Mesodermal cell (in vitro differentiated cells): ENCODE results near the gene SMAD1.
"Not testable (repeated sequence)": the region's sequence is repeated elsewhere in the genome, so short reads cannot be mapped to it uniquely, and the experiment has no call there.

Source experiments
- H3K27ac ChIP-seq: 2 replicates; pipeline ENCODE4 v1.7.0; 2013; ENCODE audit warnings: mild to moderate bottlenecking, low read depth, low read length, moderate library complexity; ENCODE audit not compliant: severe bottlenecking
- H3K36me3 ChIP-seq: 2 replicates; pipeline ENCODE4 v1.7.1; 2013; ENCODE audit warnings: mild to moderate bottlenecking, low read length, moderate library complexity; ENCODE audit not compliant: control insufficient read depth, insufficient read depth
- H3K4me1 ChIP-seq: one replicate; pipeline ENCODE4 v1.7.1; 2013; ENCODE audit warnings: mild to moderate bottlenecking, low read length; ENCODE audit not compliant: insufficient read depth, control insufficient read depth, poor library complexity, severe bottlenecking
- H3K4me3 ChIP-seq: 2 replicates; pipeline ENCODE4 v1.7.0; 2013; ENCODE audit warnings: low read length, control low read depth, mild to moderate bottlenecking; ENCODE audit not compliant: insufficient read depth, poor library complexity, severe bottlenecking; ENCODE audit errors: extremely low read depth
- H3K9me3 ChIP-seq: 2 replicates; pipeline ENCODE4 v1.7.1; 2013; ENCODE audit warnings: mild to moderate bottlenecking, low read length, moderate library complexity; ENCODE audit not compliant: control insufficient read depth
- WGBS, 2 experiments: methylation state at CpG; one replicate each; pipeline ENCODE4 v1.1.5; 2013; ENCODE audit warnings: missing lambda C conversion rate in 2 of 2; ENCODE audit not compliant: insufficient coverage in 2 of 2; 5-methylcytosine and 5-hydroxymethylcytosine counted together

SMAD1 gene

GRCh38 chr4:145524552-145524951 is 42.9 kb downstream of the SMAD1 start:
- H3K4me3 ChIP-seq = no peak overlapping the region
- peaks cover 14% of the 10 kb centered on the region for H3K36me3 ChIP-seq
- H3K27ac ChIP-seq = no peak overlapping the region
- no CpG with 5 or more reads among the region's 2 CpGs for WGBS, 2 experiments
- H3K9me3 ChIP-seq = no peaks in the 10 kb centered on the region
- peaks cover 11% of the 10 kb centered on the region for H3K4me1 ChIP-seq

GRCh38 chr4:145525291-145525740 is 43.7 kb downstream of the SMAD1 start:
- H3K9me3 ChIP-seq = no peaks in the 10 kb centered on the region
- H3K36me3 ChIP-seq = peaks cover 10% of the 10 kb centered on the region
- peaks cover 11% of the 10 kb centered on the region for H3K4me1 ChIP-seq
- H3K4me3 ChIP-seq = no peak overlapping the region
- H3K27ac ChIP-seq = peak overlapping the region; percentile 10
- no CpG with 5 or more reads among the region's 1 CpG for WGBS, 2 experiments

- no peak overlapping the region for H3K4me3 ChIP-seq
These were observed 46.1 kb downstream of the SMAD1 start for GRCh38 chr4:145527773-145528172.

GRCh38 chr4:145528601-145529000 is 46.9 kb downstream of the SMAD1 start:
- no peak overlapping the region for H3K4me3 ChIP-seq
- 86 to 100% methylated on average over 1 of the region's 3 CpGs for WGBS, 2 experiments
- H3K9me3 ChIP-seq = no peaks in the 10 kb centered on the region
- H3K36me3 ChIP-seq = peaks cover 4% of the 10 kb centered on the region
- H3K4me1 ChIP-seq = peaks cover 9% of the 10 kb centered on the region
- no peak overlapping the region for H3K27ac ChIP-seq

More at GRCh38 chr4:145527773-145528172, 46.1 kb downstream of the SMAD1 start:
- Histone ChIP-seq H3K27ac (no peak overlapping the region), H3K36me3 (peaks cover 6% of the 10 kb centered on the region), H3K9me3 (no peaks in the 10 kb centered on the region), H3K4me1 (peaks cover 11% of the 10 kb centered on the region)
- 90 to 100% methylated on average over 2 of the region's 10 CpGs for WGBS, 2 experiments

- no peak overlapping the region for H3K27ac ChIP-seq
- H3K4me1 ChIP-seq = peaks cover 5% of the 10 kb centered on the region
- peaks cover 4% of the 10 kb centered on the region for H3K36me3 ChIP-seq
- no peaks in the 10 kb centered on the region for H3K9me3 ChIP-seq
- no peak overlapping the region for H3K4me3 ChIP-seq
- 91 to 92% methylated on average over 1 to 2 of the region's 2 CpGs for WGBS, 2 experiments
These were observed 48.5 kb downstream of the SMAD1 start for GRCh38 chr4:145530189-145530588.

GRCh38 chr4:145530662-145531061 is 49.0 kb downstream of the SMAD1 start:
- no peak overlapping the region for H3K27ac ChIP-seq
- no peak overlapping the region for H3K4me3 ChIP-seq
- H3K9me3 ChIP-seq = no peaks in the 10 kb centered on the region
- no peaks in the 10 kb centered on the region for H3K4me1 ChIP-seq
- no CpG with 5 or more reads among the region's 1 CpG for WGBS, 2 experiments
- peaks cover 4% of the 10 kb centered on the region for H3K36me3 ChIP-seq

GRCh38 chr4:145531223-145531622 is 49.6 kb downstream of the SMAD1 start:
- Histone ChIP-seq H3K27ac (no peak overlapping the region), H3K4me1 (no peaks in the 10 kb centered on the region)
- 50 to 91% methylated on average over 1 to 2 of the region's 2 CpGs for WGBS, 2 experiments

GRCh38 chr4:145531859-145532258 is 50.2 kb downstream of the SMAD1 start:
- Histone ChIP-seq H3K4me3 (no peak overlapping the region), H3K36me3 (peaks cover 4% of the 10 kb centered on the region), H3K4me1 (no peaks in the 10 kb centered on the region), H3K27ac (no peak overlapping the region), H3K9me3 (no peaks in the 10 kb centered on the region)
- 86 to 89% methylated on average over 2 to 3 of the region's 5 CpGs for WGBS, 2 experiments

More at GRCh38 chr4:145531223-145531622, 49.6 kb downstream of the SMAD1 start:
- no peaks in the 10 kb centered on the region for H3K9me3 ChIP-seq
- H3K4me3 ChIP-seq = no peak overlapping the region
- H3K36me3 ChIP-seq = peaks cover 4% of the 10 kb centered on the region

GRCh38 chr4:145533001-145533400 is 51.3 kb downstream of the SMAD1 start:
- Histone ChIP-seq H3K4me3 (no peak overlapping the region), H3K9me3 (no peaks in the 10 kb centered on the region), H3K27ac (no peak overlapping the region), H3K36me3 (no peaks in the 10 kb centered on the region), H3K4me1 (no peaks in the 10 kb centered on the region)
- WGBS, 2 experiments = 94 to 100% methylated on average over 1 to 3 of the region's 4 CpGs

- H3K27ac ChIP-seq, H3K4me3 ChIP-seq, H3K36me3 ChIP-seq, H3K9me3 ChIP-seq, H3K4me1 ChIP-seq: not testable (repeated sequence)
- 100% methylated on average over 3 of the region's 3 CpGs for WGBS, 2 experiments
These were observed 51.8 kb downstream of the SMAD1 start for GRCh38 chr4:145533415-145533814.

- H3K4me1 ChIP-seq = no peaks in the 10 kb centered on the region
- no peak overlapping the region for H3K4me3 ChIP-seq
- WGBS, 2 experiments = no CpG with 5 or more reads among the region's 1 CpG
- H3K9me3 ChIP-seq = no peaks in the 10 kb centered on the region
- H3K27ac ChIP-seq = no peak overlapping the region
- H3K36me3 ChIP-seq = no peaks in the 10 kb centered on the region
These were observed 52.3 kb downstream of the SMAD1 start for GRCh38 chr4:145533961-145534360.
